OCI-LY1 (cell line): ENCODE measurements around the gene RAB40C.

Experiments used
- CTCF ChIP-seq: fragments of 200-600 bp; sonication (generic), shearing (Covaris generic); IDR thresholded peaks from 2 replicates; pipeline ENCODE4 v1.5.1; 2017; ENCODE audit warnings: mild to moderate bottlenecking, antibody characterized with exemption, low read length, moderate library complexity, mixed read lengths
- EZH2 ChIP-seq: fragments of 200-600 bp; sonication (generic), shearing (Covaris generic); IDR thresholded peaks from 2 replicates; pipeline ENCODE4 v1.8.0; 2017; ENCODE audit warnings: borderline replicate concordance, mixed run types, mild to moderate bottlenecking, antibody characterized with exemption, low read length, moderate library complexity, mixed read lengths

GRCh38 chr16:630249-630814 is 40.5 kb downstream of the RAB40C start:
- TF ChIP-seq CTCF (no peak), EZH2 (no peak)
